H1 (cell line): ENCODE results near the gene GPR171. TPM values are rescaled to one million over a fixed set of nuclear protein-coding genes. Genes with fewer than 3 reads are reported as not detected.

Experiments
- CTCF ChIA-PET: fragments of 300-600 bp; sonication (Branson Sonifier 250); formaldehyde crosslinking; loops from one replicate; lab custom pipeline; 2021; ENCODE audit not compliant: partially characterized antibody; lab: Charles Lee
- POLR2A ChIA-PET: fragments of 300-600 bp; sonication (Branson Sonifier 250); formaldehyde crosslinking; loops from one replicate; lab custom pipeline; 2021; ENCODE audit warnings: inconsistent platforms; ENCODE audit not compliant: partially characterized antibody; lab: Charles Lee
- DNase-seq, 2 experiments: peaks; one replicate each; pipeline versions ENCODE4 v3.0.0 to v3.0.0-alpha.2; 2010 to 2022; ENCODE audit warnings: low spot score in 2 of 2, low read depth in 1 of 2, mixed read lengths in 1 of 2
- FAIRE-seq: peaks from 2 replicates; lab custom pipeline; 2011; peaks lifted over from hg19 to GRCh38; lab: Jason Lieb, UNC
- H2AFZ ChIP-seq: 2 replicates; pipeline ENCODE4 v1.8.1; 2012; ENCODE audit warnings: low read length, inconsistent platforms
- H2AK5ac ChIP-seq: 2 replicates; pipeline ENCODE4 v1.6.1; 2013; ENCODE audit warnings: low read depth, low read length
- H2BK120ac ChIP-seq: replicated peaks from 2 replicates; pipeline ENCODE3; 2013; ENCODE audit warnings: low read depth, low read length, inconsistent platforms
- H2BK12ac ChIP-seq: 2 replicates; pipeline ENCODE4 v1.6.1; 2013; ENCODE audit warnings: low read depth, low read length
- H2BK15ac ChIP-seq: 2 replicates; pipeline ENCODE4 v1.6.1; 2013; ENCODE audit warnings: low read length
- H2BK20ac ChIP-seq: 2 replicates; pipeline ENCODE4 v1.6.1; 2013; ENCODE audit warnings: low read length
- H2BK5ac ChIP-seq: 2 replicates; pipeline ENCODE4 v1.6.1; 2013; ENCODE audit warnings: low read depth, low read length
- H3K14ac ChIP-seq: 2 replicates; pipeline ENCODE4 v1.6.1; 2013; ENCODE audit warnings: inconsistent platforms; ENCODE audit not compliant: insufficient read length
- H3K18ac ChIP-seq: 2 replicates; pipeline ENCODE4 v1.6.1; 2013; ENCODE audit warnings: low read length; ENCODE audit errors: extremely low read depth
- H3K23ac ChIP-seq: 2 replicates; pipeline ENCODE4 v1.6.1; 2013; ENCODE audit warnings: inconsistent platforms; ENCODE audit not compliant: insufficient read length
- H3K23me2 ChIP-seq: 2 replicates; pipeline ENCODE4 v1.6.1; 2013; ENCODE audit warnings: low read depth, low read length
- H3K27ac ChIP-seq: 2 replicates; pipeline ENCODE4 v1.6.1; 2011; ENCODE audit warnings: low read depth, low read length, inconsistent platforms
- H3K27me3 ChIP-seq, 4 experiments: replicated peaks in 1 of 4; 1 replicate in 1 of 4; 2 replicates in 3 of 4; pipeline versions ENCODE4 v1.6.1 to v1.8.1; 2011 to 2013; ENCODE audit warnings: low read length in 3 of 4, mild to moderate bottlenecking in 3 of 4, inconsistent platforms in 2 of 4, mixed read lengths in 2 of 4, moderate library complexity in 1 of 4; ENCODE audit not compliant: control insufficient read depth in 3 of 4, insufficient read depth in 3 of 4; ENCODE audit errors: extremely low read depth in 1 of 4
- H3K36me3 ChIP-seq, 4 experiments: 2 replicates each; pipeline versions ENCODE4 v1.6.1 to v1.8.1; 2011 to 2013; ENCODE audit warnings: mild to moderate bottlenecking in 4 of 4, low read length in 3 of 4, moderate library complexity in 2 of 4, control low read depth in 1 of 4, inconsistent platforms in 1 of 4; ENCODE audit not compliant: insufficient read depth in 4 of 4, control insufficient read depth in 2 of 4
- H3K4ac ChIP-seq: replicated peaks from 2 replicates; pipeline ENCODE3; 2013; ENCODE audit warnings: low read length, low read depth, mixed read lengths, inconsistent platforms; ENCODE audit not compliant: insufficient read length
- H3K4me1 ChIP-seq, 4 experiments: replicated peaks in 1 of 4; 1 replicate in 1 of 4; 2 replicates in 3 of 4; pipeline versions ENCODE4 v1.6.1 to v1.8.1; 2011 to 2013; ENCODE audit warnings: low read length in 3 of 4, inconsistent platforms in 2 of 4, mixed read lengths in 1 of 4; ENCODE audit not compliant: insufficient read depth in 4 of 4, control insufficient read depth in 3 of 4
- H3K4me2 ChIP-seq, 2 experiments: 2 replicates each; pipeline versions ENCODE4 v1.6.1 to v1.8.1; 2011 to 2013; ENCODE audit warnings: low read depth in 2 of 2, low read length in 2 of 2, control low read depth in 1 of 2, inconsistent platforms in 1 of 2, mild to moderate bottlenecking in 1 of 2; ENCODE audit not compliant: insufficient read depth in 1 of 2
- H3K4me3 ChIP-seq, 4 experiments: fragments of 200-600, 300-600 bp in 1 of 4; sonication (generic), shearing (Covaris generic), sonication (Bioruptor Twin) in 1 of 4; 2 replicates each; pipeline versions ENCODE4 v1.5.1 to v1.8.1; 2011 to 2016; ENCODE audit warnings: low read length in 4 of 4, low read depth in 3 of 4, control low read depth in 2 of 4, inconsistent platforms in 2 of 4, mild to moderate bottlenecking in 2 of 4, mixed read lengths in 1 of 4, moderate library complexity in 1 of 4; ENCODE audit not compliant: insufficient read depth in 2 of 4; ENCODE audit errors: extremely low read depth in 1 of 4
- H3K56ac ChIP-seq: replicated peaks from 2 replicates; pipeline ENCODE3; 2013; ENCODE audit warnings: low read depth, mild to moderate bottlenecking, mixed read lengths, low read length, inconsistent platforms; ENCODE audit not compliant: insufficient read length
- H3K79me1 ChIP-seq: 2 replicates; pipeline ENCODE4 v1.6.1; 2013; ENCODE audit warnings: low read depth, low read length, control low read depth
- H3K79me2 ChIP-seq, 2 experiments: 2 replicates each; pipeline versions ENCODE4 v1.6.1 to v1.8.1; 2012 to 2013; ENCODE audit warnings: low read length in 2 of 2, mild to moderate bottlenecking in 2 of 2, inconsistent platforms in 1 of 2; ENCODE audit not compliant: insufficient read depth in 2 of 2, control insufficient read depth in 1 of 2
- H3K9ac ChIP-seq, 4 experiments: replicated peaks in 1 of 4; 1 replicate in 1 of 4; 2 replicates in 3 of 4; pipeline versions ENCODE4 v1.6.1 to v1.8.1; 2011 to 2013; ENCODE audit warnings: low read depth in 3 of 4, low read length in 3 of 4, control low read depth in 2 of 4, mild to moderate bottlenecking in 2 of 4, moderate library complexity in 2 of 4, inconsistent platforms in 1 of 4; ENCODE audit errors: extremely low read depth in 1 of 4
- H3K9me3 ChIP-seq, 2 experiments: 2 replicates each; pipeline versions ENCODE4 v1.6.1 to v1.8.1; 2012 to 2013; ENCODE audit warnings: mild to moderate bottlenecking in 2 of 2, moderate library complexity in 2 of 2, control low read depth in 1 of 2, inconsistent platforms in 1 of 2, low read depth in 1 of 2, low read length in 1 of 2, mixed read lengths in 1 of 2; ENCODE audit not compliant: insufficient read depth in 2 of 2
- H4K20me1 ChIP-seq, 2 experiments: replicated peaks in 1 of 2; 2 replicates each; pipeline versions ENCODE3 to v1.8.1; 2011 to 2013; ENCODE audit warnings: inconsistent platforms in 2 of 2, low read length in 2 of 2, mild to moderate bottlenecking in 1 of 2; ENCODE audit not compliant: insufficient read depth in 2 of 2, control insufficient read depth in 1 of 2
- H4K5ac ChIP-seq: 2 replicates; pipeline ENCODE4 v1.6.1; 2013; ENCODE audit warnings: low read length, low read depth, mixed read lengths, inconsistent platforms; ENCODE audit not compliant: insufficient read length
- H4K8ac ChIP-seq: 2 replicates; pipeline ENCODE4 v1.8.0; 2013; ENCODE audit warnings: mild to moderate bottlenecking, moderate library complexity, low read length, inconsistent platforms; ENCODE audit not compliant: insufficient read depth; ENCODE audit errors: extremely low read depth
- H4K91ac ChIP-seq: replicated peaks from 2 replicates; pipeline ENCODE3; 2013; ENCODE audit warnings: low read length, mixed read lengths, inconsistent platforms; ENCODE audit not compliant: insufficient read length
- BCL11A ChIP-seq, 2 experiments: IDR thresholded peaks; one replicate each; pipeline ENCODE4 v1.6.1; 2011; ENCODE audit warnings: low read depth in 2 of 2, low read length in 2 of 2, mild to moderate bottlenecking in 2 of 2
- BRCA1 ChIP-seq: IDR thresholded peaks from 2 replicates; pipeline ENCODE4 v1.6.1; 2012; ENCODE audit warnings: low read depth, low read length, improper control_type of control experiment
- CBX5 ChIP-seq: fragments of 300-800, 300-1000 bp; sonication (generic); IDR thresholded peaks from 2 replicates; pipeline ENCODE4 v1.7.1; 2016; ENCODE audit warnings: antibody characterized with exemption, low read length, low read depth
- CHD1 ChIP-seq: IDR thresholded peaks from 2 replicates; pipeline ENCODE4 v1.6.1; 2012; ENCODE audit warnings: low read depth, low read length, improper control_type of control experiment
- GABPA ChIP-seq: IDR thresholded peaks from 2 replicates; pipeline ENCODE4 v1.6.1; 2011; ENCODE audit warnings: mild to moderate bottlenecking, low read length, moderate library complexity, borderline replicate concordance; ENCODE audit not compliant: insufficient read depth
- HDAC2 ChIP-seq, 2 experiments: fragments of 300-600 bp in 1 of 2; sonication (generic) in 1 of 2; IDR thresholded peaks; 2 replicates each; pipeline ENCODE4 v1.6.1; 2011 to 2012; ENCODE audit warnings: low read depth in 2 of 2, low read length in 2 of 2, mild to moderate bottlenecking in 2 of 2, moderate library complexity in 2 of 2, borderline replicate concordance in 1 of 2, inconsistent platforms in 1 of 2
- JUND ChIP-seq: IDR thresholded peaks from 2 replicates; pipeline ENCODE4 v1.6.1; 2011; ENCODE audit warnings: mild to moderate bottlenecking, improper control_type of control experiment, low read length
- POU5F1 ChIP-seq: IDR thresholded peaks from 2 replicates; pipeline ENCODE4 v1.6.1; 2011; ENCODE audit warnings: low read depth, mild to moderate bottlenecking, low read length, moderate library complexity
- RBBP5 ChIP-seq: IDR thresholded peaks from 2 replicates; pipeline ENCODE4 v1.7.1; 2012; ENCODE audit warnings: low read depth, mild to moderate bottlenecking, inconsistent platforms, low read length, moderate library complexity, borderline replicate concordance
- RXRA ChIP-seq: IDR thresholded peaks from 2 replicates; pipeline ENCODE4 v1.6.1; 2011; ENCODE audit warnings: low read depth, mild to moderate bottlenecking, low read length, moderate library complexity; ENCODE audit not compliant: insufficient read depth
- SIRT6 ChIP-seq: IDR thresholded peaks from one replicate; pipeline ENCODE4 v1.7.1; 2012; ENCODE audit warnings: low read length, inconsistent platforms
- SP4 ChIP-seq: IDR thresholded peaks from 2 replicates; pipeline ENCODE4 v1.6.1; 2012; ENCODE audit warnings: low read length, inconsistent platforms
- YY1 ChIP-seq: IDR thresholded peaks from 2 replicates; pipeline ENCODE4 v1.6.1; 2011; ENCODE audit warnings: low read depth, mild to moderate bottlenecking, low read length
- ZNF274 ChIP-seq: IDR thresholded peaks from 2 replicates; pipeline ENCODE4 v1.7.0; 2012; ENCODE audit warnings: low read length, borderline replicate concordance; ENCODE audit errors: extremely low read depth
- WGBS, 2 experiments: shearing (Covaris generic) in 1 of 2; methylation state at CpG; one replicate each; pipeline versions ENCODE4 v1.1.6 to v1.1.7; 2013 to 2015; ENCODE audit warnings: low lambda C conversion rate in 2 of 2, mixed read lengths in 2 of 2, inconsistent platforms in 1 of 2, low coverage in 1 of 2, missing lambda C conversion rate in 1 of 2; ENCODE audit not compliant: insufficient replicate concordance in 2 of 2, insufficient coverage in 1 of 2, insufficient read length in 1 of 2; ENCODE audit errors: extremely low coverage in 1 of 2, missing lambda C conversion rate in 1 of 2; 5-methylcytosine and 5-hydroxymethylcytosine counted together
- polyA plus RNA-seq, 7 experiments: library from polyadenylated mRNA; depleted of rRNA in 3 of 7; stranded (reverse) in 5 of 7; unstranded in 2 of 7; fragments of >200 nt in 5 of 7; fragments of 200-250 nt in 2 of 7; gene quantifications; 1 replicate in 5 of 7; 2 replicates in 1 of 7; 4 replicates in 1 of 7; pipeline versions ENCODE4 v1.2.1 to v1.2.3, GENCODE V29; 2011 to 2013; ENCODE audit warnings: missing spikeins in 2 of 7, mixed read lengths in 2 of 7
- total RNA-seq: library from RNA; stranded (reverse); fragmentation: NEBNext Ultra II Directional; extraction: Animal tissue kit (Norgen Biotek cat#: 25700); gene quantifications from 2 replicates; pipeline ENCODE4 v1.2.1, GENCODE V29; 2021

GPR171 gene
- total and polyA plus RNA-seq, 2 of the 8 experiments (the other 6 are each of a cell fraction or from before 2014, with no cell fraction given) = not detected

- Histone ChIP-seq H3K27me3 (no peaks in the 10 kb centered on the region), H3K79me2 (no peaks in the 10 kb centered on the region), H2BK15ac (no peak overlapping the region), H3K4me1 (peaks cover 0 to 13% (median 5%) of the 10 kb centered on the region in 4 experiments; a peak in 3 of 7 replicates), H3K4me3 (no peak overlapping the region), H4K20me1 (no peaks in the 10 kb centered on the region), H3K23ac (no peak overlapping the region), H2BK12ac (no peak overlapping the region), H3K56ac (no peak overlapping the region), H3K18ac (no peak overlapping the region), H4K8ac (no peak overlapping the region), H4K91ac (no peak overlapping the region), H3K36me3 (peaks cover 0 to 5% (median 0%) of the 10 kb centered on the region in 4 experiments; a peak in 1 of 8 replicates), H2AFZ (no peak overlapping the region), H2BK120ac (no peak overlapping the region), H3K23me2 (no peaks in the 10 kb centered on the region), H3K4me2 (no peak overlapping the region), H3K27ac (no peak overlapping the region), H3K9ac (no peak overlapping the region), H3K9me3 (no peaks in the 10 kb centered on the region; a peak in 1 of 4 replicates), H3K14ac (no peak overlapping the region), H2AK5ac (no peak overlapping the region), H2BK5ac (no peak overlapping the region), H2BK20ac (no peak overlapping the region), H4K5ac (no peak overlapping the region), H3K4ac (no peak overlapping the region), H3K79me1 (no peaks in the 10 kb centered on the region)
- ChIA-PET POLR2A (interaction anchor here (0.8 kb wide), 1 partner anchor 31 kb away, joined by 3 read pairs; no protein-coding TSS in a partner anchor), CTCF (interaction anchor here (0.9 to 8.6 kb wide), 6 partner anchors 17 to 103 kb away, joined by 3 to 155 read pairs (median 4); partner anchors contain the start of gene P2RY14)
- WGBS, 2 experiments = 85% methylated on average over 4 of the region's 4 CpGs; no CpG with 5 or more reads in 1 of the 2 experiments
- no peak for DNase-seq
- FAIRE-seq = no peak
- TF ChIP-seq RXRA = no peak
- TF ChIP-seq SIRT6 = no peak
- no peak for TF ChIP-seq BCL11A (IDR thresholded peaks at IDR 0.05; ENCODE audit: low read depth in 2 of 2, low read length in 2 of 2)
- TF ChIP-seq CHD1 = no peak
- TF ChIP-seq CBX5 = no peak
- no peak for TF ChIP-seq GABPA
- no peak for TF ChIP-seq ZNF274
- no peak for TF ChIP-seq RBBP5
- TF ChIP-seq HDAC2 (IDR thresholded peaks at IDR 0.05; ENCODE audit: borderline replicate concordance in 1 of 2, low read depth in 2 of 2, low read length in 2 of 2) = no peak
- TF ChIP-seq BRCA1 = no peak
- TF ChIP-seq POU5F1 = no peak
- TF ChIP-seq JUND = no peak
- TF ChIP-seq SP4 = no peak
- TF ChIP-seq YY1 = no peak
Measured at GRCh38 chr3:151224268-151224866, 21.4 kb upstream of the GPR171 start.
